ENCODE results near the gene PYROXD2.

Gene PYROXD2

GRCh38 chr10:98414932-98415730, at the start of gene PYROXD2:
Gene PYROXD2, minus strand, starts transcription at chr10:98415182. Its CDS starts 47 bp downstream, at chr10:98415135.
- peak within 1 kb of the TSS; percentile 61 to 74 for H3K4me3 ChIP-seq (replicated peaks in 1 of 2; ENCODE audit: low read depth in 2 of 2, low read length in 2 of 2)
- peak; percentile 91 to 96 for DNase-seq (ENCODE audit: low read depth in 2 of 2)
- no peak for TF ChIP-seq CTCF (IDR thresholded peaks at IDR 0.05; ENCODE audit: low read depth, low read length)

GRCh38 chr10:98463976-98464754, 49.2 kb upstream of the PYROXD2 start:
- no peak for TF ChIP-seq CTCF (IDR thresholded peaks at IDR 0.05; ENCODE audit: low read depth, low read length)
- no peak overlapping the region for H3K4me3 ChIP-seq (replicated peaks in 1 of 2; ENCODE audit: low read depth in 2 of 2, low read length in 2 of 2)
- DNase-seq (ENCODE audit: low read depth in 2 of 2): no peak

- no peak overlapping the region for H3K4me3 ChIP-seq (replicated peaks in 1 of 2; ENCODE audit: low read depth in 2 of 2, low read length in 2 of 2)
- DNase-seq (ENCODE audit: low read depth in 2 of 2): no peak
- no peak for TF ChIP-seq CTCF (IDR thresholded peaks at IDR 0.05; ENCODE audit: low read depth, low read length)
Measured at GRCh38 chr10:98463016-98463415, 48.0 kb upstream of the PYROXD2 start.

GRCh38 chr10:98461500-98461842, 46.5 kb upstream of the PYROXD2 start:
- no peak for DNase-seq (ENCODE audit: low read depth in 2 of 2)
- no peak overlapping the region for H3K4me3 ChIP-seq (replicated peaks in 1 of 2; ENCODE audit: low read depth in 2 of 2, low read length in 2 of 2)
- no peak for TF ChIP-seq CTCF (IDR thresholded peaks at IDR 0.05; ENCODE audit: low read depth, low read length)

- peak; percentile 87 to 94 for DNase-seq (ENCODE audit: low read depth in 2 of 2)
- H3K4me3 ChIP-seq (replicated peaks in 1 of 2; ENCODE audit: low read depth in 2 of 2, low read length in 2 of 2): no peak overlapping the region
- no peak for TF ChIP-seq CTCF (IDR thresholded peaks at IDR 0.05; ENCODE audit: low read depth, low read length)
Measured at GRCh38 chr10:98460837-98461499, 46.0 kb upstream of the PYROXD2 start.

GRCh38 chr10:98458809-98459784, 44.1 kb upstream of the PYROXD2 start:
- no peak overlapping the region for H3K4me3 ChIP-seq (replicated peaks in 1 of 2; ENCODE audit: low read depth in 2 of 2, low read length in 2 of 2)
- no peak for TF ChIP-seq CTCF (IDR thresholded peaks at IDR 0.05; ENCODE audit: low read depth, low read length)
- no peak for DNase-seq (ENCODE audit: low read depth in 2 of 2)

Data from cardiac fibroblast (primary cell).